H1 (cell line): ENCODE results near the gene TEKT3. TPM values are rescaled to one million over a fixed set of nuclear protein-coding genes. Genes with fewer than 3 reads are reported as not detected.

Source experiments
- CTCF ChIA-PET: fragments of 300-600 bp; sonication (Branson Sonifier 250); formaldehyde crosslinking; loops from one replicate; lab custom pipeline; 2021; ENCODE audit not compliant: partially characterized antibody; lab: Charles Lee
- POLR2A ChIA-PET: fragments of 300-600 bp; sonication (Branson Sonifier 250); formaldehyde crosslinking; loops from one replicate; lab custom pipeline; 2021; ENCODE audit warnings: inconsistent platforms; ENCODE audit not compliant: partially characterized antibody; lab: Charles Lee
- DNase-seq, 2 experiments: peaks; one replicate each; pipeline versions ENCODE4 v3.0.0 to v3.0.0-alpha.2; 2010 to 2022; ENCODE audit warnings: low spot score in 2 of 2, low read depth in 1 of 2, mixed read lengths in 1 of 2
- FAIRE-seq: peaks from 2 replicates; lab custom pipeline; 2011; peaks lifted over from hg19 to GRCh38; lab: Jason Lieb, UNC
- H2AFZ ChIP-seq: 2 replicates; pipeline ENCODE4 v1.8.1; 2012; ENCODE audit warnings: low read length, inconsistent platforms
- H2AK5ac ChIP-seq: 2 replicates; pipeline ENCODE4 v1.6.1; 2013; ENCODE audit warnings: low read depth, low read length
- H2BK120ac ChIP-seq: replicated peaks from 2 replicates; pipeline ENCODE3; 2013; ENCODE audit warnings: low read depth, low read length, inconsistent platforms
- H2BK12ac ChIP-seq: 2 replicates; pipeline ENCODE4 v1.6.1; 2013; ENCODE audit warnings: low read depth, low read length
- H2BK15ac ChIP-seq: 2 replicates; pipeline ENCODE4 v1.6.1; 2013; ENCODE audit warnings: low read length
- H2BK20ac ChIP-seq: 2 replicates; pipeline ENCODE4 v1.6.1; 2013; ENCODE audit warnings: low read length
- H2BK5ac ChIP-seq: 2 replicates; pipeline ENCODE4 v1.6.1; 2013; ENCODE audit warnings: low read depth, low read length
- H3K14ac ChIP-seq: 2 replicates; pipeline ENCODE4 v1.6.1; 2013; ENCODE audit warnings: inconsistent platforms; ENCODE audit not compliant: insufficient read length
- H3K18ac ChIP-seq: 2 replicates; pipeline ENCODE4 v1.6.1; 2013; ENCODE audit warnings: low read length; ENCODE audit errors: extremely low read depth
- H3K23ac ChIP-seq: 2 replicates; pipeline ENCODE4 v1.6.1; 2013; ENCODE audit warnings: inconsistent platforms; ENCODE audit not compliant: insufficient read length
- H3K23me2 ChIP-seq: 2 replicates; pipeline ENCODE4 v1.6.1; 2013; ENCODE audit warnings: low read depth, low read length
- H3K27ac ChIP-seq: 2 replicates; pipeline ENCODE4 v1.6.1; 2011; ENCODE audit warnings: low read depth, low read length, inconsistent platforms
- H3K27me3 ChIP-seq, 4 experiments: replicated peaks in 1 of 4; 1 replicate in 1 of 4; 2 replicates in 3 of 4; pipeline versions ENCODE4 v1.6.1 to v1.8.1; 2011 to 2013; ENCODE audit warnings: low read length in 3 of 4, mild to moderate bottlenecking in 3 of 4, inconsistent platforms in 2 of 4, mixed read lengths in 2 of 4, moderate library complexity in 1 of 4; ENCODE audit not compliant: control insufficient read depth in 3 of 4, insufficient read depth in 3 of 4; ENCODE audit errors: extremely low read depth in 1 of 4
- H3K36me3 ChIP-seq, 4 experiments: 2 replicates each; pipeline versions ENCODE4 v1.6.1 to v1.8.1; 2011 to 2013; ENCODE audit warnings: mild to moderate bottlenecking in 4 of 4, low read length in 3 of 4, moderate library complexity in 2 of 4, control low read depth in 1 of 4, inconsistent platforms in 1 of 4; ENCODE audit not compliant: insufficient read depth in 4 of 4, control insufficient read depth in 2 of 4
- H3K4ac ChIP-seq: replicated peaks from 2 replicates; pipeline ENCODE3; 2013; ENCODE audit warnings: low read length, low read depth, mixed read lengths, inconsistent platforms; ENCODE audit not compliant: insufficient read length
- H3K4me1 ChIP-seq, 4 experiments: replicated peaks in 1 of 4; 1 replicate in 1 of 4; 2 replicates in 3 of 4; pipeline versions ENCODE4 v1.6.1 to v1.8.1; 2011 to 2013; ENCODE audit warnings: low read length in 3 of 4, inconsistent platforms in 2 of 4, mixed read lengths in 1 of 4; ENCODE audit not compliant: insufficient read depth in 4 of 4, control insufficient read depth in 3 of 4
- H3K4me2 ChIP-seq, 2 experiments: 2 replicates each; pipeline versions ENCODE4 v1.6.1 to v1.8.1; 2011 to 2013; ENCODE audit warnings: low read depth in 2 of 2, low read length in 2 of 2, control low read depth in 1 of 2, inconsistent platforms in 1 of 2, mild to moderate bottlenecking in 1 of 2; ENCODE audit not compliant: insufficient read depth in 1 of 2
- H3K4me3 ChIP-seq, 4 experiments: fragments of 200-600, 300-600 bp in 1 of 4; sonication (generic), shearing (Covaris generic), sonication (Bioruptor Twin) in 1 of 4; 2 replicates each; pipeline versions ENCODE4 v1.5.1 to v1.8.1; 2011 to 2016; ENCODE audit warnings: low read length in 4 of 4, low read depth in 3 of 4, control low read depth in 2 of 4, inconsistent platforms in 2 of 4, mild to moderate bottlenecking in 2 of 4, mixed read lengths in 1 of 4, moderate library complexity in 1 of 4; ENCODE audit not compliant: insufficient read depth in 2 of 4; ENCODE audit errors: extremely low read depth in 1 of 4
- H3K56ac ChIP-seq: replicated peaks from 2 replicates; pipeline ENCODE3; 2013; ENCODE audit warnings: low read depth, mild to moderate bottlenecking, mixed read lengths, low read length, inconsistent platforms; ENCODE audit not compliant: insufficient read length
- H3K79me1 ChIP-seq: 2 replicates; pipeline ENCODE4 v1.6.1; 2013; ENCODE audit warnings: low read depth, low read length, control low read depth
- H3K79me2 ChIP-seq, 2 experiments: 2 replicates each; pipeline versions ENCODE4 v1.6.1 to v1.8.1; 2012 to 2013; ENCODE audit warnings: low read length in 2 of 2, mild to moderate bottlenecking in 2 of 2, inconsistent platforms in 1 of 2; ENCODE audit not compliant: insufficient read depth in 2 of 2, control insufficient read depth in 1 of 2
- H3K9ac ChIP-seq, 4 experiments: replicated peaks in 1 of 4; 1 replicate in 1 of 4; 2 replicates in 3 of 4; pipeline versions ENCODE4 v1.6.1 to v1.8.1; 2011 to 2013; ENCODE audit warnings: low read depth in 3 of 4, low read length in 3 of 4, control low read depth in 2 of 4, mild to moderate bottlenecking in 2 of 4, moderate library complexity in 2 of 4, inconsistent platforms in 1 of 4; ENCODE audit errors: extremely low read depth in 1 of 4
- H3K9me3 ChIP-seq, 2 experiments: 2 replicates each; pipeline versions ENCODE4 v1.6.1 to v1.8.1; 2012 to 2013; ENCODE audit warnings: mild to moderate bottlenecking in 2 of 2, moderate library complexity in 2 of 2, control low read depth in 1 of 2, inconsistent platforms in 1 of 2, low read depth in 1 of 2, low read length in 1 of 2, mixed read lengths in 1 of 2; ENCODE audit not compliant: insufficient read depth in 2 of 2
- H4K20me1 ChIP-seq, 2 experiments: replicated peaks in 1 of 2; 2 replicates each; pipeline versions ENCODE3 to v1.8.1; 2011 to 2013; ENCODE audit warnings: inconsistent platforms in 2 of 2, low read length in 2 of 2, mild to moderate bottlenecking in 1 of 2; ENCODE audit not compliant: insufficient read depth in 2 of 2, control insufficient read depth in 1 of 2
- H4K5ac ChIP-seq: 2 replicates; pipeline ENCODE4 v1.6.1; 2013; ENCODE audit warnings: low read length, low read depth, mixed read lengths, inconsistent platforms; ENCODE audit not compliant: insufficient read length
- H4K8ac ChIP-seq: 2 replicates; pipeline ENCODE4 v1.8.0; 2013; ENCODE audit warnings: mild to moderate bottlenecking, moderate library complexity, low read length, inconsistent platforms; ENCODE audit not compliant: insufficient read depth; ENCODE audit errors: extremely low read depth
- H4K91ac ChIP-seq: replicated peaks from 2 replicates; pipeline ENCODE3; 2013; ENCODE audit warnings: low read length, mixed read lengths, inconsistent platforms; ENCODE audit not compliant: insufficient read length
- BACH1 ChIP-seq: IDR thresholded peaks from 2 replicates; pipeline ENCODE4 v1.6.1; 2012; ENCODE audit warnings: low read length, improper control_type of control experiment
- BRCA1 ChIP-seq: IDR thresholded peaks from 2 replicates; pipeline ENCODE4 v1.6.1; 2012; ENCODE audit warnings: low read depth, low read length, improper control_type of control experiment
- CEBPB ChIP-seq: IDR thresholded peaks from 2 replicates; pipeline ENCODE4 v1.6.1; 2012; ENCODE audit warnings: low read depth, low read length
- EGR1 ChIP-seq: IDR thresholded peaks from 2 replicates; pipeline ENCODE4 v1.6.1; 2011; ENCODE audit warnings: low read depth, low read length, borderline replicate concordance
- KDM5A ChIP-seq: fragments of 200-600 bp; IDR thresholded peaks from 2 replicates; pipeline ENCODE4 v1.7.1; 2012; ENCODE audit warnings: mild to moderate bottlenecking, low read length, inconsistent platforms, mixed read lengths
- PHF8 ChIP-seq: fragments of 200-600 bp; sonication (generic); conservative IDR thresholded peaks from 2 replicates; pipeline ENCODE4 v1.7.1; 2012; ENCODE audit warnings: low read depth, mild to moderate bottlenecking, inconsistent platforms, low read length, moderate library complexity
- WGBS, 2 experiments: shearing (Covaris generic) in 1 of 2; methylation state at CpG; one replicate each; pipeline versions ENCODE4 v1.1.6 to v1.1.7; 2013 to 2015; ENCODE audit warnings: low lambda C conversion rate in 2 of 2, mixed read lengths in 2 of 2, inconsistent platforms in 1 of 2, low coverage in 1 of 2, missing lambda C conversion rate in 1 of 2; ENCODE audit not compliant: insufficient replicate concordance in 2 of 2, insufficient coverage in 1 of 2, insufficient read length in 1 of 2; ENCODE audit errors: extremely low coverage in 1 of 2, missing lambda C conversion rate in 1 of 2; 5-methylcytosine and 5-hydroxymethylcytosine counted together
- polyA plus RNA-seq, 7 experiments: library from polyadenylated mRNA; depleted of rRNA in 3 of 7; stranded (reverse) in 5 of 7; unstranded in 2 of 7; fragments of >200 nt in 5 of 7; fragments of 200-250 nt in 2 of 7; gene quantifications; 1 replicate in 5 of 7; 2 replicates in 1 of 7; 4 replicates in 1 of 7; pipeline versions ENCODE4 v1.2.1 to v1.2.3, GENCODE V29; 2011 to 2013; ENCODE audit warnings: missing spikeins in 2 of 7, mixed read lengths in 2 of 7
- total RNA-seq: library from RNA; stranded (reverse); fragmentation: NEBNext Ultra II Directional; extraction: Animal tissue kit (Norgen Biotek cat#: 25700); gene quantifications from 2 replicates; pipeline ENCODE4 v1.2.1, GENCODE V29; 2021
- TF ChIP-seq, protein P1 (sequence below), 3 experiments: IDR thresholded peaks; 1 replicate in 2 of 3; 2 replicates in 1 of 3; pipeline versions ENCODE4 v1.5.1 to v1.6.1; 2011; ENCODE audit warnings: low read length in 3 of 3, mild to moderate bottlenecking in 3 of 3, inconsistent platforms in 2 of 3, low read depth in 1 of 3, moderate library complexity in 1 of 3; ENCODE audit not compliant: insufficient read depth in 1 of 3; ENCODE audit errors: control extremely low read depth in 1 of 3
- TF ChIP-seq, protein P2 (sequence below): IDR thresholded peaks from 2 replicates; pipeline ENCODE4 v1.6.1; 2011; ENCODE audit warnings: low read length, improper control_type of control experiment

The TEKT3 gene
- total and polyA plus RNA-seq, 2 of the 8 experiments (the other 6 are each of a cell fraction or from before 2014, with no cell fraction given): 2.2 to 2.9 TPM

GRCh38 chr17:15380446-15380845 is 39.0 kb upstream of the TEKT3 start:
- Histone ChIP-seq H3K79me2 (no peaks in the 10 kb centered on the region), H3K27ac (no peak overlapping the region), H2BK120ac (no peak overlapping the region), H4K20me1 (no peaks in the 10 kb centered on the region), H3K4me1 (peaks cover 2 to 4% (median 3%) of the 10 kb centered on the region in 4 experiments; a peak in 6 of 7 replicates), H3K36me3 (no peaks in the 10 kb centered on the region), H4K91ac (no peak overlapping the region), H3K56ac (no peak overlapping the region), H2BK12ac (no peak overlapping the region), H3K27me3 (no peaks in the 10 kb centered on the region), H2AFZ (no peak overlapping the region), H3K9ac (no peak overlapping the region), H2BK5ac (no peak overlapping the region), H4K5ac (no peak overlapping the region), H3K4me3 (no peak overlapping the region), H4K8ac (no peak overlapping the region), H2AK5ac (no peak overlapping the region), H2BK20ac (no peak overlapping the region), H3K79me1 (no peaks in the 10 kb centered on the region), H3K4ac (no peak overlapping the region), H3K23me2 (no peaks in the 10 kb centered on the region), H3K23ac (no peak overlapping the region), H3K14ac (no peak overlapping the region), H2BK15ac (no peak overlapping the region), H3K18ac (no peak overlapping the region), H3K4me2 (no peak overlapping the region), H3K9me3 (no peaks in the 10 kb centered on the region)
- WGBS, 2 experiments: 84% methylated on average over 4 of the region's 4 CpGs; no CpG with 5 or more reads in 1 of the 2 experiments
- no peak for DNase-seq
- ChIA-PET POLR2A (no interaction called here), CTCF (no interaction called here)
- no peak for TF ChIP-seq KDM5A
- no peak for TF ChIP-seq CEBPB
- TF ChIP-seq, protein P1, sequence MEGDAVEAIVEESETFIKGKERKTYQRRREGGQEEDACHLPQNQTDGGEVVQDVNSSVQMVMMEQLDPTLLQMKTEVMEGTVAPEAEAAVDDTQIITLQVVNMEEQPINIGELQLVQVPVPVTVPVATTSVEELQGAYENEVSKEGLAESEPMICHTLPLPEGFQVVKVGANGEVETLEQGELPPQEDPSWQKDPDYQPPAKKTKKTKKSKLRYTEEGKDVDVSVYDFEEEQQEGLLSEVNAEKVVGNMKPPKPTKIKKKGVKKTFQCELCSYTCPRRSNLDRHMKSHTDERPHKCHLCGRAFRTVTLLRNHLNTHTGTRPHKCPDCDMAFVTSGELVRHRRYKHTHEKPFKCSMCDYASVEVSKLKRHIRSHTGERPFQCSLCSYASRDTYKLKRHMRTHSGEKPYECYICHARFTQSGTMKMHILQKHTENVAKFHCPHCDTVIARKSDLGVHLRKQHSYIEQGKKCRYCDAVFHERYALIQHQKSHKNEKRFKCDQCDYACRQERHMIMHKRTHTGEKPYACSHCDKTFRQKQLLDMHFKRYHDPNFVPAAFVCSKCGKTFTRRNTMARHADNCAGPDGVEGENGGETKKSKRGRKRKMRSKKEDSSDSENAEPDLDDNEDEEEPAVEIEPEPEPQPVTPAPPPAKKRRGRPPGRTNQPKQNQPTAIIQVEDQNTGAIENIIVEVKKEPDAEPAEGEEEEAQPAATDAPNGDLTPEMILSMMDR (IDR thresholded peaks at IDR 0.05; ENCODE audit: control extremely low read depth in 1 of 3, insufficient read depth in 1 of 3, low read depth in 1 of 3, low read length in 3 of 3): no peak
- TF ChIP-seq PHF8: no peak
- TF ChIP-seq, protein P2, sequence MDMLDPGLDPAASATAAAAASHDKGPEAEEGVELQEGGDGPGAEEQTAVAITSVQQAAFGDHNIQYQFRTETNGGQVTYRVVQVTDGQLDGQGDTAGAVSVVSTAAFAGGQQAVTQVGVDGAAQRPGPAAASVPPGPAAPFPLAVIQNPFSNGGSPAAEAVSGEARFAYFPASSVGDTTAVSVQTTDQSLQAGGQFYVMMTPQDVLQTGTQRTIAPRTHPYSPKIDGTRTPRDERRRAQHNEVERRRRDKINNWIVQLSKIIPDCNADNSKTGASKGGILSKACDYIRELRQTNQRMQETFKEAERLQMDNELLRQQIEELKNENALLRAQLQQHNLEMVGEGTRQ: no peak
- TF ChIP-seq BACH1: no peak
- TF ChIP-seq BRCA1: no peak
- TF ChIP-seq EGR1: no peak
- FAIRE-seq: no peak
